NOMO-1 treated with DMSO at 0.1 percent for 48 hours (cell line): ENCODE measurements around the gene ENO3.
A peak's percentile ranks its signal among the peaks of the same experiment; 100 is the strongest.
"Not testable (repeated sequence)": the region's sequence is repeated elsewhere in the genome, so short reads cannot be mapped to it uniquely, and the experiment has no call there.

Experiments used
- DNase-seq: peaks from one replicate; lab custom pipeline; 2025; ENCODE audit not compliant: unreplicated experiment; lab: John Stamatoyannopoulos, UW

Gene ENO3

DNA sequence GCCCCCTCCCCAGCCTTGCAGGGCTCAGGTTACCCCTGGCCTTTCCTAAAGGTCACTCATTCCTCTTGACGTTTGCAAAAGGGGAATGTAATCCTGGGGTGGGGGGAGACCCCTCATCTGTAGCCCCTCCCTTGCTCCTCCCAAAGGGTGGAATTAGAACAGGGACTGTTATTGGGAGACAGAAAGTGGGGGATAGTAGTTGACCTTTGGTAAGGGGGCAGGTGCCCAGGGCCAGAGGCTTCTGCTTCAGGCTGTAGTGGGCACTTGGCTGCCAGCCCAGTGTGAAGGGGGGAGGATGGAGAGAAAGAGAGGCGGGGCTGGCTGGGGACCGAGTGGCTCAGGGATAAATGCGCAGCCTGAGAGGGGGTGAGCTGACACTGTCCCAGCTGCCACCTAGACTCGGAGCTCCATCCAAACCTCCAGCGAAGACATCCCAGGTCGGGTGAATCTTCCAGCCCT, at the start of gene ENO3:
TSS of gene ENO3 (plus strand) at position 374 of the 459 bp plus-strand sequence. CDS start 711 bp downstream, outside the sequence.
- no peak for DNase-seq

DNA sequence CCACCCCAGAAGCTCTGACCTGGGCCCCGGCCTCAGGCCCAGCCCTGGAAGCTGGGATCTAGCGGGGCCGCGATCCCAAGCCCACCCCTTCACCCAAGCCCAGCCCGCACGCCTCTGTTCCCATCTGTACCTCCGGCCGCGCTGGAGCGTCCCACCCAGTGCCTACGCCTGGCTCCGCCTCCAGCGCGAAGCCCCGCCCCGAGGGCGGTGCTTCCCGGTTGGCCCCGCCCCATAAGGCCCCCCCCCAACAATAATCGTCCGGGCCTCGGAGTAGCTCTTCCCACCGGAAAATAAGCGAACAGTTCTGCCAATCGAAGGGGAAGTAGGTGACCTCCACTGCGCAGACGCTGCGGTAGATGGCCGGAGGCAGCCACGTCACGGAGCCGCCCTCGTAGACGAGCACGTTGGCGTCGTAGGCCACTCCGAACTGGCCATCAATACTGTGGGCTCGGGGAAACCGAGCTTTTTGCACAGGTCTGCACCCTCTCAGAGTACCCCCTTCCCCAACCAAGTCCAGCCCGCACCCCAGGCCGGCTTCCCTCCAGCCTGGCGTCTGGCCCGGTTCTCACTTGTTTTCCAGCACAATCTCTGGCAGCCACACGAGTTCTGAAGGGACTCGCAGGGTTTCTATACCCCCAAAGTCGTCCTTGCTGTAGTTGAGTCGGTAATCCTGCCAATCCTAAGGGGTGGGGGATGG, 49.1 kb upstream of the ENO3 start:
- DNase-seq = no peak

DNA sequence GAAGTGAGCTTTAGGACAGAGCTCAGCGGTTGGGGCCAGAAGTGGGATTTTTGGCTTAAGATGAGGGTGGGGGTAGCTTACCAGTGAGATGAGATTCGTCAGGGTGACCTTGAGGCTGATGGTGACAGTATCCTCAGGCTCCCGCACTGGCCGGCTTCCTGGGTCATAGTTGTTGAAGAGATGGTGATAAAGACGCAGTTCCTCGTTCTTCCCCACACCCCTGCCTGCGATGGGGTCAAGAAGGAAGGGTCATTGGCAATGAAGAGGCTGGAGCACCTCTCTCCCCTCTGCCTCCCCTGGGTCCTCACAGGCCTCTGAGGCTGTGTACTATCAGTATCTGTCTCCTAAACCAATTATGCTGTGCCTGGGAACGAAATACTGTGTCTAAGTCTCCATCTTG, 48.4 kb upstream of the ENO3 start:
- no peak for DNase-seq

DNA sequence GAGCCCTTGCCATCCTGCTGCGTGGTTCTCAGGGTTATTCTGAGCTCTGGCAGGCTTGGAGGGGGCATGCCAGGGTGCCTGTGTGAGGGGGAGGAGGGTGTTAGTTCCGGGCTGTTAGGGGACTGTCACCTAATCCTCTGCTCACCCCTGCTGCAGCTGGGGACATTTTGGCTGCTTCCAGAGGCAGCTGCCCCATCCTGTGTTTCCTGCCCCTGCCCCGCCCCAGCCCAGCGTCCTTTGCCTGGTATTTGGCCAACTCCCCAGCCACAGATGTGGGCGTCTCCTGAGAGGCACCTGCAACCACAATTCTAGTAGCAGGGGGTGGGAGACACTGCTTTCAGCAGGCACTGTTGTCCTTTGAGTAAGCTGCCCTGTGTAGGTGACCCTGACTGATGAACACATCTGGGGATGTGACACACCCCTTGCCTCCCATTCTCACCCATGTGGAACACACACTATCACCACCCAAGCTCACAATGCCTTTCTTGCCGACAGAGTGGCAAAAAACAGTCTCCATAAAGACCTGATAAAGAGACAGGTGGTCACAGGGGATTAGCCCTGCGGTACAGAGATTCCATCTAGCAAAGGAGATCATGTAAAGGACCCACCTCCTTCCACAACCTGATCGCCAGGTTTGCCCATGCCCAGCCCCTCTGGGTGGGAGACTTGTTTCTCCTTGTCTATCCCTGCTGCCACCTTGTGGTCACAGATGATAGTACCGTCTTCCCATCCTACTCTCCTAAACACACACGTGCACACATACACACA, 47.7 kb upstream of the ENO3 start, which contains the start of gene CHRNE:
TSS of gene CHRNE (minus strand) at position 48 of the 768 bp plus-strand sequence. CDS start at position 13, 35 bp downstream.
- peak; percentile 48 for DNase-seq

DNA sequence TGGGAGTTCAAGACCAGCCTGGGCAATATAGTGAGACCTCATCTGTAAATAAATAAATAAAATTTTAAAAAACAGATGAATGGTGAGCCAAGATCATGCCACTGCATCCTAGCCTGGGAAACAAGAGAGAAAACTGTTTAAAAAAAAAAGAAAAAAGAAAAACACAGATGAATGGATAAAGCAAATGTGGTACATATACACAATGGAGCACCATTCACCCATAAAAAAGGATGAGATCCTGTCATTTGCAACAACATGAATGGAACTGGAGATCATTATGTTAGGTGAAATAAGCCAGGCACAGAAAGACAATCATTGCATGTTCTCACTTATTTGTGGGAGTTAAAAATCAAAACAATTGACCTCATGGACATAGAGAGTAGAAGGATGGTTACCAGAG, 44.3 kb upstream of the ENO3 start:
- DNase-seq = not testable (repeated sequence)

DNA sequence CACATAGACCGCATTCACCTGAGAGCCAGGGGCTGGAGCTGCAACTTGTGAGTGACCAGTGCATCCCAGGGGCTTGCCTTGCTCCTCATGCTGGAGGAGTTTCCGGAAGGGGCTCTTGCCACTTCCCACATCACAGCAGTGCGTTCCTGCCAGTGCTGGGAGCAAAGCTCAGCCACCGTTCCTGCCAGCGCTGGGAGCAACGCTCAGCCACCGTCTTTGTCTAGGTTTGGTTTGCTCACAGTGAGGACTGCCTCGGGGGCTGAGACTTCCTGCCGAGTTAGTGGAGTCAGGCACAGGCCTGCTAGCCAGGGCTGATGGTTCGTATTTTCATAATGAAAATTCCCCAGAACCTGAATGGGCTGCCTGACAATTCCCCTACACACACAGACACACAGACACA, 42.6 kb upstream of the ENO3 start:
- no peak for DNase-seq

DNA sequence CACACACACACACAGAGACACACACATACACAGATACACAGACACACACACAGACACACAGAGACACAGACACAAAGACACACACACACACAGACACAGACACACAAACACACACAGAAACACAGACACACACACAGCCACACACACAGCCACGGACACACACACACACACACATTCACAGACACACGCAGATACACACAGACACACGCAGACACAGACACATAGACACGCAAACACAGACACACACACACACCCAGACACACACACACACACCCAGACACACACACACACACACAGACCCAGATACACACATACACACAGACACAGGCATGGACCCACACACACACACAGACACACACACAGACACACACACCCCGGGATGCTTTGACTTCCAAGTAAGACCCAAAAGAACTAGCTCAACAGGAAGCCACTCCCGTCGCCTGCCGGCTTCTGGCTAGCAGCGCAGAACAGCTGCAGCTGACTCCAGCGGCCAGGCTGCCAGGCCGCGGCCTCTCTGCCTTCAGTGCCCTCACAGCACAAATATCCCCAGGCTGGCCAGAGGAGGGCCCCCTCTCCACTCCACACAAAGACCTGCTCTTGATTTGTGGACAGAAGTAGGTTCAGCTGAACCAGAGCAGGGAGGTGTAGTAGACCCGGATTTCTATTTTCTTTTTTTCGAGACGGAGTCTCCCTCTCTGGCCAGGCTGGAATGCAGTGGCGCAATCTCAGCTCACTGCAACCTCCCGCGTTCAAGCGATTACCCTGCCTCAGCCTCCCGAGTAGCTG, 42.0 kb upstream of the ENO3 start:
- peak; percentile 89 for DNase-seq

DNA sequence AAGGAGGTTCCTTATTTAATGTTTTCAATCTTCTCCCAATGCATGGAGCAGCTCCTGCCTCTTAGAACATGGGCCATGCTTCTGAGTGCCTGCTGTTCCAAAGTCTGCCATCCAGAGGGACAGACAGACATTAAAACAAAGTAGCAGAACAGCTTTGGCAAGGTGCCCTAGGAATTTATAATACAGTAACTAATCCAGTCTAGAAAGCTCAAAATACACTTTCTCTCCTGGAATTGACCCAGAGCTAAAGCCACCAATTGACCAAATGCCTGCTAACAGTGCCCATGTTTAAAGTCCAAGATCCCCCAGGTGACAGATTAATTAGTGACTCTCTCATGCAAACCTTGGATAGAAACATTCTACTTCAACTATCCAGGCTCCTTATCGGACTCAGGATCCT, 36.9 kb upstream of the ENO3 start:
- DNase-seq = no peak

DNA sequence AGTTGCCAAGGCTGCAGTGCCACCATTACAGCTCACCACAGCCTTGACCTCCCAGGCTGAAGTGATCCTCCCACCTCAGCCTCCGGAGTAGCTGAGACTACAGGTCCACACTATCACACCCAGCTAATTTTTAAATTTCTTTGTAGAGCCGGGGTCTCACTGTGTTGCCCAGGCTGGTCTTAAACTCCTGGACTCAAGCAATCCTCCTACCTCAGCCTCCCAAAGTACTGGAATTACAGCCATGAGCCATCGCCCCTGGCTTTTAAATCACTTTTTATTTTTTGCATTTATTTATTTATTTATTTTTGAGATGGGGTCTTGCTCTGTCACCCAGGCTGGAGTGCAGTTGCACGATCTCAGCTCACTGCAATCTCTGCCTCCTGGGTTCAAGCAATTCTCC, 36.4 kb upstream of the ENO3 start:
- DNase-seq = not testable (repeated sequence)

DNA sequence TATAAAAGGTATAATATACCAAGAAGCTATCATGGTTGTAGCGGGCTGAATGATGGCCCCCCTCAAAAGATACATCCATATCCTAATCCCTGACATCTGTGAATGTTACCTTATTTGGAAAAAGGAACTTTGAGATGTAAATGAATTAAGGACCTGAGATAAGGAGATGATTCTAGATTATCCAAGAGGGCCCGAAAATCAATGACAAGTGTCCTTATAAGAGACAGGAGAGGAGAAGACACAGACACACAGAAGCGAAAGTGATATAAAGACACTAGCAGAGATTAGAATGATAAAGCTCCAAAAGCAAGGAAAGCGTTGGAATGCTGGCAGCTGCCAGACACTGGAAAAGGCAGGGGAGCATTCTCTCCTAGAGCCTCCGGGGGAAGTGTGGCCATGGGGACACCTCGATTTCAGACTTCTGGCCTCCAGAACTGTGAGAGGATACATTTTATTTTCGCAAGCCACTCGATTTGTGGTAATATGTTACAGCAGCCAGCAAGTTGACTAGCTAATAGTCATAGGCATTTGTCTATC, 31.3 kb upstream of the ENO3 start:
- no peak for DNase-seq

DNA sequence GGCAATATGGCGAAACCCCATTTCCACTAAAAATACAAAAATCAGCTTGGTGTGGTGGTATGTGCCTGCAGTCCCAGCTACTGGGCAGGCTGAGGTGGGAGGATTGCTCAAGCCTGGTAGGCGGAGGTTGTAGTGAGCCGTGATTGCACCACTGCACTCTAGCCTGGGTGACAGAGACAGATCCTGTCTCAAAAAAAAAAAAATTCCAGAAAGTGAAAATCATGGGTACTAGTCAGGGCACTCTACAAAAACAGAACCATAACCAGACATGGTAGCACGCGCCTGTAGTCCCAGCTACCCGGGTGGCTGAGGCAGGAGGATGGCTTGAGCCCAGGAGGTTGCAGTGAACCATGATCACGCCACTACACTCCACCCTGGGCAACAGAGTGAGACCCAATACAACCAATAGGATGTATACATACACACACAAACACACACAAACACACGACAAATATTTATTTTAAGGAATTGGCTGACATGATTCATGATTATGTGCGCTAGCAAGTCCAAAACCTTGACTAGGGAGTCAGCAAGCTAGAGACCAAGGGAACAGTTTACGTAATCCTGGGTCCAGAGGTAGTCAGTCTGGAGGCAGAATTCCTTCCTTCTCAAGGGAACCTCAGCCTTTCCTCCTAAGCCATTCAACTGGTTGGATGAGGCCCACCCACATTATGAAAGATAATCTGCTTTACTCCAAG, 30.4 kb upstream of the ENO3 start:
- DNase-seq = peak; percentile 78

DNA sequence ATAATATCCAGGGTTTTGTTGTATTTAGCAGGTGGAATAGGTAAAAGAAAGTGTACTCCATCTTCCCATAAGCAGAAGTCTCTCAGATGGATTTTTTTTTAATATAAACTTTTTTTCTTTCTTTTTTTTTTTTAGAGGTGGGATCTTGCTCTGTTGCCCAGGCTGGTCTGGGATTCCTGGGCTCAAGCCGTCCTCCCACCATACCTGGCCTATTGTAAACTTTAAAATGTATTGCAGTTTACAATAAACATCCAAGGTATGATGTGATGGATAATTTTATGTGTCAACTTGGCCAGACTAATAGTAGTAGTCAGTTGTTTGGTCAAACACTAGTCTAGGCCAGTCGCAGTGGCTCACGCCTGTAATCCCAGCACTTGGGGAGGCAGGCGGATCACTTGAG, 29.6 kb upstream of the ENO3 start:
- no peak for DNase-seq

DNA sequence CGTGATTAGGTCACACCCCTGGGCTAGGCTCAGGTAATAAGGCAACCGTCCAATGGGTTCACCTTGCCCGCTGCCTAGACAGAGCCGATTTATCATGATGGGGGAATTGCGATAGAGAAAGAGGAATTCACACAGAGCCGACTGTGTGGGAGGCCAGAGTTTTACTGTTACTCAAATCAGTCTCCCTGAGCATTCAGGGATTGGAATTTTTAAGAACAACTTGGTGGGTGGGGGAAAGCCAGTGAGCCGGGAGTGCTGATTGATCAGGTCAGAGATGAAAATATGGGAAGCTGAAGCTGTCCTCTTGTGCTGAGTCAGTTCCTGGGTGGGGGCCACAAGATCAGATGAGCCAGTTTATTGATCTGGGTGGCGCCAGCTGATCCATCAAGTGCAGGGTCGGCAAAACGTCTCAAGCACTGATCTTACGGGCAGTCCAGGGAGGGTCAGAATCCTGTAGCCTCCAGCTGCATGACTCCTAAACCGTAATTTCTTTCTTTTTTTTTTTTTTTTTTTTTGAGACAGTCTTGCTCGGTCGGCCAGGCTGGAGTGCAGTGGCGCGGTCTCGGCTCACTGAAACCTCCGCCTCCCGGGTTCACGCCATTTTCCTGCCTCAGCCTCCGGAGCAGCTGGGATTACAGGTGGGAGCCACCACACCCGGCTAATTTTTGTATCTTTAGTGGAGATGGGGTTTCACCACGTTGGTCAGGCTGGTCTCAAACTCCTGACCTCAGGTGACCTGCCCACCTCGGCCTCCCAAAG, 24.2 kb upstream of the ENO3 start:
- not testable (repeated sequence) for DNase-seq

DNA sequence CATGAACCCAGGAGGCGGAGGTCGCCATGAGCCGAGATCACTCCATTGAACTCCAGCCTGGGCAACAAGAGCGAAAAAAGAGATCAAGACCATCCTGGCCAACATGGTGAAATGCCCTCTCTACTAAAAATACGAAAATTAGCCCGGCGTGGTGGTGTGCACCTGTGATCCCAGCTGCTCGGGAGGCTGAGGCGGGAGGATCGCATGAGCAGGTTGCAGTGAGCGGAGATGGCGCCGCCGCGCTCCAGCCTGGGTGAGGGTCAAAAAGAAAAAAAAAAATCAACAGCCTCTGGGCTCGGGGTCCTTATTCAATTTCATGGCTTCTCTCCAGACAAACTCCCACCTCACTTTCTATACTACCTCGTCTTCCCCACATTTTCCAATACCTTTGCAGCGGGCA, 22.0 kb upstream of the ENO3 start:
- DNase-seq = no peak

DNA sequence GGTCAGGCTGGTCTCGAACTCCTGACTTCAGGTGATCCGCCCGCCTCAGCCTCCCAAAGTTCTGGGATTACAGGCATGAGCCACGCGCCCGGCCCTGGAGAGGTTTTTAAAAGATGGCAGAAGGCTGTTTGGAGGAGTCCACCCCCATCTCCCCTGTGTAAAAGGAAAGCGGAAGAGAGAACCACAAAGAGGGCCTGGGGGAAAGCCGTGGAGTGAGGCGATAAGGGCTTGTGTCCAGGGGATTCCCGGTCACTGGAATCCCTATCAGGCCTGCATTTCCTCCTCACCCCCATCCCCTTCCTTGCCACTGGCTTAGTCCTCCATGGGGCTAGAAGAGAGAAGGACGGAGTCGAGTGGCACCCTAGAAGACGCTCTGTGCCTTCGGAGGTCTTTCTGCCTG, 19.0 kb upstream of the ENO3 start, which contains the start of gene GP1BA:
TSS of gene GP1BA (plus strand) at position 315 of the 400 bp plus-strand sequence. CDS start 328 bp downstream, outside the sequence.
- no peak for DNase-seq

DNA sequence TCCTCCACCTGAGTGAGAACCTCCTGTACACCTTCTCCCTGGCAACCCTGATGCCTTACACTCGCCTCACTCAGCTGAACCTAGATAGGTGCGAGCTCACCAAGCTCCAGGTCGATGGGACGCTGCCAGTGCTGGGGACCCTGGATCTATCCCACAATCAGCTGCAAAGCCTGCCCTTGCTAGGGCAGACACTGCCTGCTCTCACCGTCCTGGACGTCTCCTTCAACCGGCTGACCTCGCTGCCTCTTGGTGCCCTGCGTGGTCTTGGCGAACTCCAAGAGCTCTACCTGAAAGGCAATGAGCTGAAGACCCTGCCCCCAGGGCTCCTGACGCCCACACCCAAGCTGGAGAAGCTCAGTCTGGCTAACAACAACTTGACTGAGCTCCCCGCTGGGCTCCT, 18.2 kb upstream of the ENO3 start:
- no peak for DNase-seq

DNA sequence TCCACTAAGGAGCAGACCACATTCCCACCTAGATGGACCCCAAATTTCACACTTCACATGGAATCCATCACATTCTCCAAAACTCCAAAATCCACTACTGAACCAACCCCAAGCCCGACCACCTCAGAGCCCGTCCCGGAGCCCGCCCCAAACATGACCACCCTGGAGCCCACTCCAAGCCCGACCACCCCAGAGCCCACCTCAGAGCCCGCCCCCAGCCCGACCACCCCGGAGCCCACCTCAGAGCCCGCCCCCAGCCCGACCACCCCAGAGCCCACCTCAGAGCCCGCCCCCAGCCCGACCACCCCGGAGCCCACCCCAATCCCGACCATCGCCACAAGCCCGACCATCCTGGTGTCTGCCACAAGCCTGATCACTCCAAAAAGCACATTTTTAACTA, 17.3 kb upstream of the ENO3 start:
- DNase-seq = no peak

DNA sequence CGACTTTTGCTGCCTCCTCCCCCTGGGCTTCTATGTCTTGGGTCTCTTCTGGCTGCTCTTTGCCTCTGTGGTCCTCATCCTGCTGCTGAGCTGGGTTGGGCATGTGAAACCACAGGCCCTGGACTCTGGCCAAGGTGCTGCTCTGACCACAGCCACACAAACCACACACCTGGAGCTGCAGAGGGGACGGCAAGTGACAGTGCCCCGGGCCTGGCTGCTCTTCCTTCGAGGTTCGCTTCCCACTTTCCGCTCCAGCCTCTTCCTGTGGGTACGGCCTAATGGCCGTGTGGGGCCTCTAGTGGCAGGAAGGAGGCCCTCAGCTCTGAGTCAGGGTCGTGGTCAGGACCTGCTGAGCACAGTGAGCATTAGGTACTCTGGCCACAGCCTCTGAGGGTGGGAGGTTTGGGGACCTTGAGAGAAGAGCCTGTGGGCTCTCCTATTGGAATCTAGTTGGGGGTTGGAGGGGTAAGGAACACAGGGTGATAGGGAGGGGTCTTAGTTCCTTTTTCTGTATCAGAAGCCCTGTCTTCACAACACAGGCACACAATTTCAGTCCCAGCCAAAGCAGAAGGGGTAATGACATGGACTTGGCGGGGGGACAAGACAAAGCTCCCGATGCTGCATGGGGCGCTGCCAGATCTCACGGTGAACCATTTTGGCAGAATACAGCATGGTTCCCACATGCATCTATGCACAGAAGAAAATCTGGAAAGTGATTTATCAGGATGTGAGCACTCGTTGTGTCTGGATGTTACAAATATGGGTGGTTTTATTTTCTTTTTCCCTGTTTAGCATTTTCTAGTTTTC, 16.5 kb upstream of the ENO3 start:
- DNase-seq = peak; percentile 55

DNA sequence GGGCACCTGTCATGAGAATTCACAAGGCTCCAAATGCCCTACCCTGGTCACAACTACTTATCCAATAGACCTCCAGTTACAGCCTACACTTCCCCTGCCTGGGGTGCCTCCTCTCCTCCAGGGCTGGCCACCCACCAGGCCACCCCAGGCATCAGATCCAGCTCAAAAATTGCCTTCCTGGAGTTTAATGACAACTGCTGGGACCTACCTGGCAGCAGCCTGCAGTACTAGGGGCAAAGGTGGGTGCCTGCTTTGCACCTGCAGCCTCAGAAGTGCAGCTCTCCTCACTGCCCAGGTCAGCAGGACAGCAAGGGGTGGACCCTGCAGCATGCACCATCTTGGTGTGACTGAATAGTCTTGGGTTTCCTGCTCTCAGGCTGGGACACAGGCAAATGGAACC, 15.3 kb upstream of the ENO3 start:
- no peak for DNase-seq
